Hematopoietic multipotent progenitor cell (in vitro differentiated cells): Measurements from ENCODE around the gene CADM1. TPM values are rescaled to one million over a fixed set of nuclear protein-coding genes. Genes with fewer than 3 reads are reported as not detected.

Experiments
- DNase-seq, 3 donors: peaks; one replicate each; pipeline ENCODE4 v3.0.0-alpha.2; 2011 to 2015; ENCODE audit warnings: low read depth in 2 of 3, low spot score in 2 of 3
- total RNA-seq: library from RNA; depleted of rRNA; stranded (reverse); fragments of >200 nt; gene quantifications from one replicate; pipeline ENCODE4 v1.2.3, GENCODE V29; 2012

Gene CADM1
- total RNA-seq, 1 donor, result under 0.01 TPM

GRCh38 chr11:115518983-115519628, 14.9 kb upstream of the CADM1 start:
- no peak for DNase-seq

GRCh38 chr11:115515647-115516395, 11.6 kb upstream of the CADM1 start:
- no peak for DNase-seq

GRCh38 chr11:115506954-115507675, 2.9 kb upstream of the CADM1 start:
- no peak for DNase-seq

- DNase-seq, result no peak
Measured at GRCh38 chr11:115505175-115505574, 960 bp upstream of the CADM1 start.

GRCh38 chr11:115503886-115504275, 334 bp downstream of the CADM1 start:
- DNase-seq, result peak in 1 of 3 donors; percentile 18

GRCh38 chr11:115503083-115503885, 931 bp downstream of the CADM1 start:
- DNase-seq, result peak in 1 of 3 donors; percentile 21

- no peak for DNase-seq
Measured at GRCh38 chr11:115502636-115503082, 1.6 kb downstream of the CADM1 start.

GRCh38 chr11:115501893-115502589, 2.2 kb downstream of the CADM1 start:
- DNase-seq, result no peak

- DNase-seq, result no peak
Measured at GRCh38 chr11:115501502-115501892, 2.7 kb downstream of the CADM1 start.

GRCh38 chr11:115500547-115501501, 3.4 kb downstream of the CADM1 start:
- DNase-seq, result no peak

- no peak for DNase-seq
Measured at GRCh38 chr11:115499891-115500290, 4.3 kb downstream of the CADM1 start.

GRCh38 chr11:115499241-115499799, 4.9 kb downstream of the CADM1 start:
- DNase-seq, result no peak

- DNase-seq, result no peak
Measured at GRCh38 chr11:115498354-115498753, 5.9 kb downstream of the CADM1 start.

GRCh38 chr11:115497303-115497702, 6.9 kb downstream of the CADM1 start:
- DNase-seq, result no peak

GRCh38 chr11:115496892-115497291, 7.3 kb downstream of the CADM1 start:
- DNase-seq, result no peak

GRCh38 chr11:115493905-115494304, 10.3 kb downstream of the CADM1 start:
- no peak for DNase-seq

- no peak for DNase-seq
Measured at GRCh38 chr11:115493488-115493887, 10.7 kb downstream of the CADM1 start.

- no peak for DNase-seq
Measured at GRCh38 chr11:115489466-115489865, 14.7 kb downstream of the CADM1 start.

GRCh38 chr11:115488945-115489344, 15.3 kb downstream of the CADM1 start:
- no peak for DNase-seq
